ENCODE results near the gene PSIP1. TPM values are rescaled to one million over a fixed set of nuclear protein-coding genes. Genes with fewer than 3 reads are reported as not detected.
A peak's percentile ranks its signal among the peaks of the same experiment; 100 is the strongest.

The PSIP1 gene
- total RNA-seq (2014; rRNA removed; shearing (Covaris generic)) (31.2 and 36.9 TPM in 2 replicates), polyA plus RNA-seq (2016; fragmentation: Nextera tagmentation; extraction: Ambion mirVana) (49.9 and 58.0 TPM in 2 replicates)

DNA sequence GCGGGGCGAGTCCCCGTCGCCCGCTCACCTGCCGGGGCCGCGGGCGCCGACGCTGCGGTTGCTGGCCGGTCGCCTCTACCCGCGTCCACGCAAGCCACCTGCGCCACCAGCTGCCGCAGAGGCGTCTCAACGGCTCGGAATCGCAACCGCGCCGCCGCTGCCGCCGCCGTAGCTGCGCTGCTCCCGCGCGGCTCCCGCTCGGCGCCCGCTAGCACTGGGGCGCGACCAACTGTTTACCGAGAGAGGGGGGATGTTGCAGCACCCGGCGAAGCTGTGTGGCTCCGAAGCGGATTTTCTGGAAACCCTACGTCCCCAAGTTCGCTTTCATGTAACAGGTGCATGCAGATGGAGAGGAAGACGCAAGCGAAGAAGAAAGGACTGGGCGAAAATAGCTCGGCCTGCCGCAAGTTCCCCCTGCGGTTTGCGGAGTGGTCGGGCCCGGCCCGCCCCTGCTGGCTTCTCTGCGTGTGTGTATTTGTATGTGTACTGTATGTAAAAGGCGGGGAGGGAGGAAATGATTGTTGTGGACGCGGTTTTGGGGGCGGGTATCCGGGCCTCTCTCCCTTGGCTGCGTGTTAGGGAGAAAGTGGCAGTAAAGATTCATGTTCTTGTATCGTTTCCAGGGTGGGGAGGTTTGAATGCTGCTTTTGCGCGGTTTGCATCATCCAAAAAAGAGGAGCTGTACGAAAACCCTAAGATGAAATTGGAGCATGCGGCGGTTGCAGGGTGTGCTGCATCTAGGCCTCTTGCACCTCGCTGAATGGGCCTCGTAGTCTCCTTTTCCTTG lies at the start of gene PSIP1:
PSIP1 (minus strand) TSS at position 182 of the 787 bp plus-strand sequence. CDS start 782 bp downstream, outside the sequence.
- peak within 1 kb of the TSS; percentile 89 for H3K4me2 ChIP-seq (ENCODE audit: unreplicated experiment)
- H3K9me2 ChIP-seq (ENCODE audit: insufficient read depth) = no peaks in the 10 kb centered on the region
- no peaks in the 10 kb centered on the region for H3K9me3 ChIP-seq (ENCODE audit: low read depth)
- peaks cover 9% of the 10 kb centered on the region; the same call in 1 of the 2 replicates for H3F3A ChIP-seq (ENCODE audit: insufficient read depth)
- peak; percentile 89 for DNase-seq
- in situ Hi-C loops (cut with MboI) = no loop called here
- H3K9ac ChIP-seq = peak within 1 kb of the TSS; percentile 91
- H3K36me3 ChIP-seq (ENCODE audit: low read depth) = peaks cover 4% of the 10 kb centered on the region
- peak within 1 kb of the TSS; percentile 92 for H3K27ac ChIP-seq
- peaks cover 12% of the 10 kb centered on the region; the same call in 1 of the 2 replicates for H3K4me1 ChIP-seq (ENCODE audit: insufficient read depth)
- H3K27me3 ChIP-seq (replicated peaks; ENCODE audit: insufficient read depth) = no peaks in the 10 kb centered on the region
- TF ChIP-seq EZH2 (IDR thresholded peaks at IDR 0.05; ENCODE audit: insufficient read depth, poor library complexity, severe bottlenecking) (no peak), EZH2phosphoT487 (IDR thresholded peaks at IDR 0.05; ENCODE audit: insufficient read depth, low read depth) (no peak)
- peak within 1 kb of the TSS; percentile 92 for H3K4me3 ChIP-seq
- peaks cover 34% of the 10 kb centered on the region for H3K79me2 ChIP-seq (ENCODE audit: insufficient read depth)
- WGBS, 2 experiments (ENCODE audit: low coverage in 1 of 2, low lambda C conversion rate in 2 of 2, missing lambda C conversion rate in 2 of 2) = 1 to 2% methylated on average over 65 to 72 of the region's 72 CpGs
- H2AFZ ChIP-seq = peak within 1 kb of the TSS; percentile 92
- H4K20me1 ChIP-seq (ENCODE audit: insufficient read depth) = no peaks in the 10 kb centered on the region

DNA sequence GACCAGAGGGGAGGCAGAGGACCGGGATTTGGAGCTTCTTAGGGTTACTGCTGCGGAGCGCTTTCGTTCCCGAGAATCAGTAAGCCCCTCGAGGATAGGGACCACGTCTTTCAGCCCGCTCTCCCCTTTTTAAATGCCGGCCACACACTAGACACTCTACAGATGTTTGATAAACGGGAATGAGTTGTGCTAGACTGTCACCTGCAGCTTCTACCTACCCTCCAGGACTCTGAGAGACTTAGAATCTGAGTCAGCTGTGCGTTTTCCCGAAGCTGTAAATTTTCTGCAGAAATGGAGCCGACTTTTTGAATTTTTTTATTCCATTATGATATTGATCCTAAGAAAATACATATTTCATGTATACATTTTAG lies 42.7 kb upstream of the PSIP1 start:
- H3K9me3 ChIP-seq (ENCODE audit: low read depth) = no peaks in the 10 kb centered on the region
- H3K27ac ChIP-seq = no peak overlapping the region
- no peaks in the 10 kb centered on the region for H3K36me3 ChIP-seq (ENCODE audit: low read depth)
- WGBS, 2 experiments (ENCODE audit: low coverage in 1 of 2, low lambda C conversion rate in 2 of 2, missing lambda C conversion rate in 2 of 2) = 0 to 2% methylated on average over 13 of the region's 13 CpGs
- H3F3A ChIP-seq (ENCODE audit: insufficient read depth) = peaks cover 4% of the 10 kb centered on the region; the same call in 1 of the 2 replicates
- peak overlapping the region; percentile 99 for H2AFZ ChIP-seq
- H3K9ac ChIP-seq = peak overlapping the region; percentile 84
- no peak for TF ChIP-seq EZH2phosphoT487 (IDR thresholded peaks at IDR 0.05; ENCODE audit: insufficient read depth, low read depth)
- no peak for TF ChIP-seq EZH2 (IDR thresholded peaks at IDR 0.05; ENCODE audit: insufficient read depth, poor library complexity, severe bottlenecking)
- H3K4me1 ChIP-seq (ENCODE audit: insufficient read depth) = no peaks in the 10 kb centered on the region
- no peaks in the 10 kb centered on the region for H3K9me2 ChIP-seq (ENCODE audit: insufficient read depth)
- H4K20me1 ChIP-seq (ENCODE audit: insufficient read depth) = no peaks in the 10 kb centered on the region
- no peak for DNase-seq
- no peaks in the 10 kb centered on the region for H3K79me2 ChIP-seq (ENCODE audit: insufficient read depth)
- H3K27me3 ChIP-seq (replicated peaks; ENCODE audit: insufficient read depth) = no peaks in the 10 kb centered on the region
- H3K4me3 ChIP-seq = peak overlapping the region; percentile 93
- in situ Hi-C loops (cut with MboI) = no loop called here
- peak overlapping the region; percentile 82 for H3K4me2 ChIP-seq (ENCODE audit: unreplicated experiment)

DNA sequence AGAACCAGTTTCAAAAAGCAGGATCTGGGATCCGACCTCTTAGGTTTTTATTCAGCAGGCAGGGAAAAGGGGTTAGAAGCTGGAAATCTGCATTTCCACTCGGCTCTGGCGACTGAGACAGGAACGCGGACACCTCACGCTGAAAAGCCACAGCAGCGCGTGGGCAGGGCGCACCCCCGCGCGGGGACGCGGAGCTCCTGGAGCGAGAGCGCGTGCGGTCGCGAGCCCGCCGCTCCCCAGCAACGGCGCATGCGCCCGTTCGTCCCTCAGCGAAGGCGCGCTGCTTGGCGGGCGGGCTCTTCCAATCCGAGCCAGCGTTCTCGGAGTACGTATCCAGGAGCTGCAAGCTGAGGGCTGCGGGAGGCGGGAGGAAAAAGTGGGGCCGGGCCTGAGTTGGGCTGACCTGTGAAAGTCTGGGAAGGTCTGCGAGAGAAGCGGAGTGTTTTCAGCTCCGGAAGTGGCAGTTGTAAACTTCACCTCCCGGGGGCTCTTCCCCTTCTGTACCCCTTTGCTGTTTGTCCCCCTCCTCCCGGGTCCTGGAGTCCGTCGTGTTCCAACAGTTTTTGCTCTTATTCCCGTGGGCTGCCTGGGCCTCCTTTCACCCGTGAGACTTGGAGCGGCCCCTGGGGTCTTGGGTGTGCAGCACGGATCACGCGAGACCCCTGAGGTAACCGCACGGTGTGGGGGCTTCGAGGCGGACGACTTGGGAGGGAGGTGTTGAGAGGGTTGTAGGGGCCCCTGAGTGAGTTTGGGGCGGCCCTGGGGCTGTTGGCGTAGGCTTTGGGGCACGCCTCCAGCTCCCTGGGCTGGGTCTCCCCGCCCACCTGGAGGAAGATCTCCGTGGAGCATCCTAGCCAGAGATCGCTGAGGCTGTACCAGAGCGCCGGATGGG lies 42.1 kb upstream of the PSIP1 start, which contains the start of gene CCDC171:
CCDC171 (plus strand) TSS at position 408 of the 892 bp plus-strand sequence. CDS start 11,046 bp downstream, outside the sequence.
- whole genome bisulfite sequencing, 2 experiments (ENCODE audit: low coverage in 1 of 2, low lambda C conversion rate in 2 of 2, missing lambda C conversion rate in 2 of 2) = 0 to 2% methylated on average over 60 to 62 of the region's 65 CpGs
- no peak for TF ChIP-seq EZH2phosphoT487 (IDR thresholded peaks at IDR 0.05; ENCODE audit: insufficient read depth, low read depth)
- no peak for TF ChIP-seq EZH2 (IDR thresholded peaks at IDR 0.05; ENCODE audit: insufficient read depth, poor library complexity, severe bottlenecking)
- H4K20me1 ChIP-seq (ENCODE audit: insufficient read depth) = no peaks in the 10 kb centered on the region
- peak within 1 kb of the TSS; percentile 93 for H3K4me3 ChIP-seq
- peak; percentile 99 for DNase-seq
- in situ Hi-C loops (cut with MboI) = no loop called here
- no peaks in the 10 kb centered on the region for H3K27me3 ChIP-seq (replicated peaks; ENCODE audit: insufficient read depth)
- no peaks in the 10 kb centered on the region for H3K9me2 ChIP-seq (ENCODE audit: insufficient read depth)
- peak within 1 kb of the TSS; percentile 84 for H3K9ac ChIP-seq
- H3K9me3 ChIP-seq (ENCODE audit: low read depth) = no peaks in the 10 kb centered on the region
- H3F3A ChIP-seq (ENCODE audit: insufficient read depth) = peaks cover 4% of the 10 kb centered on the region; the same call in 1 of the 2 replicates
- peak within 1 kb of the TSS; percentile 70 for H3K27ac ChIP-seq
- H2AFZ ChIP-seq = peak within 1 kb of the TSS; percentile 99
- no peaks in the 10 kb centered on the region for H3K4me1 ChIP-seq (ENCODE audit: insufficient read depth)
- peak within 1 kb of the TSS; percentile 82 for H3K4me2 ChIP-seq (ENCODE audit: unreplicated experiment)
- no peaks in the 10 kb centered on the region for H3K79me2 ChIP-seq (ENCODE audit: insufficient read depth)
- H3K36me3 ChIP-seq (ENCODE audit: low read depth) = no peaks in the 10 kb centered on the region

DNA sequence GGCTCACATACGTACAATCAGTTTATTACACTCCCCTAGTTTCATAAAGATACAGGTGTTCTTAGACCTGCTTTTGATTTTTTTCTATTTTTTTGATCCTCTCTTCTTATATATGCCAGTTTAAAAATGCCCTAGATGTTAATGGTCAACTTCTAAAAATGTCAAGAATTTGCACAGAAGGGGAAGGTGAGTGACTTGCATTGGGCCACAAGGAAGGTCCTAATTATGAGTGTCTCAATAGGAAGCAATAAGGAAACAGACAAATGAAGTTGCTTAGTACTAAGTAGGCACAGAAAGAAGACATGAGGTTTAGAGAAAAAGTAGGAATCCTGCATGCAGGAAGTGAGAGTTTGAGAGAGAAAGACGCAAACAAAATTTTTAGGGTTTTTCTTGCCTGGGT lies 38.8 kb upstream of the PSIP1 start:
- H3K9ac ChIP-seq = no peak overlapping the region

More for the DNA sequence above, 38.8 kb upstream of the PSIP1 start:
- no peaks in the 10 kb centered on the region for H4K20me1 ChIP-seq (ENCODE audit: insufficient read depth)
- no peaks in the 10 kb centered on the region for H3K27me3 ChIP-seq (replicated peaks; ENCODE audit: insufficient read depth)
- TF ChIP-seq EZH2 (IDR thresholded peaks at IDR 0.05; ENCODE audit: insufficient read depth, poor library complexity, severe bottlenecking) (no peak), EZH2phosphoT487 (IDR thresholded peaks at IDR 0.05; ENCODE audit: insufficient read depth, low read depth) (no peak)
- no peak overlapping the region for H3K27ac ChIP-seq
- H3K9me2 ChIP-seq (ENCODE audit: insufficient read depth) = no peaks in the 10 kb centered on the region
- H3F3A ChIP-seq (ENCODE audit: insufficient read depth) = peaks cover 4% of the 10 kb centered on the region; the same call in 1 of the 2 replicates
- H2AFZ ChIP-seq = no peak overlapping the region
- in situ Hi-C loops (cut with MboI) = no loop called here
- no peak overlapping the region for H3K4me3 ChIP-seq
- WGBS, 2 experiments (ENCODE audit: low coverage in 1 of 2, low lambda C conversion rate in 2 of 2, missing lambda C conversion rate in 2 of 2) = 88 to 89% methylated on average over 2 of the region's 2 CpGs
- no peaks in the 10 kb centered on the region for H3K36me3 ChIP-seq (ENCODE audit: low read depth)
- no peaks in the 10 kb centered on the region for H3K79me2 ChIP-seq (ENCODE audit: insufficient read depth)
- no peaks in the 10 kb centered on the region for H3K4me1 ChIP-seq (ENCODE audit: insufficient read depth)
- no peak overlapping the region for H3K4me2 ChIP-seq (ENCODE audit: unreplicated experiment)
- DNase-seq = no peak
- H3K9me3 ChIP-seq (ENCODE audit: low read depth) = no peaks in the 10 kb centered on the region
